ENCODE data around the gene GPI. TPM values are rescaled to one million over a fixed set of nuclear protein-coding genes. Genes with fewer than 3 reads are reported as not detected.

Gene GPI
- total RNA-seq, 2 donors from 2014 or later, result 181 to 183 TPM

DNA sequence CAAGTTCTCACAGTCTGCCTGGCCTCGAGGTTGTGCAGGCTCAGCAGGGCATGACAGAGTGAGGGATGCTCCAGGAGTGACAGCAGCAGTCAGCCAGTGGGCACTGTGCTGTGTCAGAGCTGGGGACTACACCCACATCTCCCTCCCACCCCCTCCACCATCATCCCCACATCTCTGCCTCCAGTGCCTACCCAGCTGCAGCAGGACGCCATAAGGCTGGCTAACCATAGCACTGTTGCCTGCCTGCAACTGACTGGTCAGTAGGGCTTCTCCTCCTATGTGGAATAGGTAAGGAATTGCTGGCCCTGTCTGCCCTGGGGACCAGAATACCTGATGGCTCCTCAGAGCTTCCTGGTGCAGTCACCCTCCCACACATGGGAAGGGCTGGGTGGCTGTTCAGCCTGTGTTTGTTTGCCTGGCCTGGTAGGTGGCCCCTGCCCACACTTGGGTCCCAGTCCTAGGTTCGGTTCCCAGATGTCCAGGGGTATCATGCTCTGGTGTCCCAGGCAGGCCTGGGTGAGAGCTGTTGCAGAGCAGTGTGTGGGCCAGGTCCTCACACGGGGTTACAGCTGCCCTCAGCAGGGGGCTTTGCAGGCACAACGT, 15.7 kb downstream of the GPI start:
- no peaks in the 10 kb centered on the region for H3K27me3 ChIP-seq (ENCODE audit: control insufficient read depth, insufficient read depth, low read length, poor library complexity, severe bottlenecking)
- DNase-seq, result no peak
- H3K27me3 Mint-ChIP-seq (ENCODE audit: insufficient read depth), result no peaks in the 10 kb centered on the region
- peaks cover 69% of the 10 kb centered on the region for H3K36me3 Mint-ChIP-seq (ENCODE audit: low read depth)
- H3K36me3 ChIP-seq (ENCODE audit: control insufficient read depth, insufficient read depth, low read length), result peaks cover 68% of the 10 kb centered on the region
- WGBS, 2 experiments (ENCODE audit: insufficient coverage in 1 of 2, insufficient read length in 1 of 2), result 93 to 94% methylated on average over 4 to 5 of the region's 5 CpGs
- no peak overlapping the region for H3K9ac ChIP-seq (ENCODE audit: extremely low read depth, low read length, poor library complexity, severe bottlenecking)
- H3K4me3 Mint-ChIP-seq, result no peak overlapping the region
- no peak overlapping the region for H3K27ac ChIP-seq (ENCODE audit: low read depth, low read length)
- no peak overlapping the region for H3K4me3 ChIP-seq (ENCODE audit: low read length)
- H3K27ac Mint-ChIP-seq, result no peak overlapping the region
- TF ChIP-seq, protein P1, sequence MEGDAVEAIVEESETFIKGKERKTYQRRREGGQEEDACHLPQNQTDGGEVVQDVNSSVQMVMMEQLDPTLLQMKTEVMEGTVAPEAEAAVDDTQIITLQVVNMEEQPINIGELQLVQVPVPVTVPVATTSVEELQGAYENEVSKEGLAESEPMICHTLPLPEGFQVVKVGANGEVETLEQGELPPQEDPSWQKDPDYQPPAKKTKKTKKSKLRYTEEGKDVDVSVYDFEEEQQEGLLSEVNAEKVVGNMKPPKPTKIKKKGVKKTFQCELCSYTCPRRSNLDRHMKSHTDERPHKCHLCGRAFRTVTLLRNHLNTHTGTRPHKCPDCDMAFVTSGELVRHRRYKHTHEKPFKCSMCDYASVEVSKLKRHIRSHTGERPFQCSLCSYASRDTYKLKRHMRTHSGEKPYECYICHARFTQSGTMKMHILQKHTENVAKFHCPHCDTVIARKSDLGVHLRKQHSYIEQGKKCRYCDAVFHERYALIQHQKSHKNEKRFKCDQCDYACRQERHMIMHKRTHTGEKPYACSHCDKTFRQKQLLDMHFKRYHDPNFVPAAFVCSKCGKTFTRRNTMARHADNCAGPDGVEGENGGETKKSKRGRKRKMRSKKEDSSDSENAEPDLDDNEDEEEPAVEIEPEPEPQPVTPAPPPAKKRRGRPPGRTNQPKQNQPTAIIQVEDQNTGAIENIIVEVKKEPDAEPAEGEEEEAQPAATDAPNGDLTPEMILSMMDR (conservative IDR thresholded peaks at IDR 0.05), result no peak
- H3K4me1 Mint-ChIP-seq, result no peaks in the 10 kb centered on the region
- no peaks in the 10 kb centered on the region for H3K9me3 ChIP-seq (ENCODE audit: control insufficient read depth, low read length)
- no peaks in the 10 kb centered on the region for H3K4me1 ChIP-seq (ENCODE audit: control insufficient read depth, insufficient read depth, low read length)
- no peaks in the 10 kb centered on the region for H3K9me3 Mint-ChIP-seq

DNA sequence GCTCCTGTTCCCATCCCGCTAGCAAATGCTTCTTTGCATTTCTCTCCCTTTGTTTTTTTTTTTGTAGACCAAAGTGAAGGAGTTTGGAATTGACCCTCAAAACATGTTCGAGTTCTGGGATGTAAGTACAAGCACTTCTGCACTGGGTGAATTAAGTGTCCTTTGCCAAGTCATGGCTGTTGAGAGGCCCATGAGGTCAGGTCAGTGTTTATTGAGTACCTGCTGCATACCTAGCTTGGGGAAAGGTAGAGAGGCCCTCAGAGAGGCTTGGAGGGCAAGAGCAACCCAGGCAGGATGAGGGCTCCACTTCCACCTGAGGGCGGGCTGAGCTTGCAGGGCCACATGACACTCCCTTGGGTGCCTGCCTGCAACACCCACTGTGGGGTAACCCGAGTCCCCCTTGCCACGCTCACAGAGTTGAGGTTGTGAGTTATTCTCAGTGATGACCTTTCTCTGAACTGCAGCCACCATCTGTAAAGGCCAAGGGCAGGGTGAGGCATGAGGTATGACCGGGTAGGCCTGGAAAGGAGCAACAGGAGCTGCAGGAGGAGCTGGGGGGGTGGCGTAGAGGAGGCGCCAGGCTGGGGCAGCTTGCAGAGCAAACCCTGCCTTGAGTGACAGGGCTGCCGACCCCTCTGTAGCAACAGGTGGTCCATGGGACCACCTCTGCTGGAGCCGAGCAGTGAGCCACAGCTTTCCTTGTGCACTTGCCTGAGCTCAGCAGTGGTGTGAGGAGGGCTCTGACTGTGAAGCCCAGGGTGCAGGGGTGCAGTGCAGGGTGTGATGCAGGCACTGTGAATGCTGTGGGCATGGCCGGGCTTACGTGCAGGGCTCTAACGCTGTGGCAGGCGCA, 16.6 kb downstream of the GPI start:
- H3K27ac Mint-ChIP-seq, result no peak overlapping the region
- no peak overlapping the region for H3K4me3 ChIP-seq (ENCODE audit: low read length)
- H3K9me3 ChIP-seq (ENCODE audit: control insufficient read depth, low read length), result no peaks in the 10 kb centered on the region
- WGBS, 2 experiments (ENCODE audit: insufficient coverage in 1 of 2, insufficient read length in 1 of 2), result 91 to 97% methylated on average over 5 to 14 of the region's 14 CpGs
- peaks cover 70% of the 10 kb centered on the region for H3K36me3 ChIP-seq (ENCODE audit: control insufficient read depth, insufficient read depth, low read length)
- no peak overlapping the region for H3K27ac ChIP-seq (ENCODE audit: low read depth, low read length)
- H3K36me3 Mint-ChIP-seq (ENCODE audit: low read depth), result peaks cover 75% of the 10 kb centered on the region
- DNase-seq, result no peak
- H3K4me1 Mint-ChIP-seq, result no peaks in the 10 kb centered on the region
- H3K9me3 Mint-ChIP-seq, result no peaks in the 10 kb centered on the region
- H3K4me1 ChIP-seq (ENCODE audit: control insufficient read depth, insufficient read depth, low read length), result no peaks in the 10 kb centered on the region
- H3K4me3 Mint-ChIP-seq, result no peak overlapping the region
- TF ChIP-seq, protein P1 (conservative IDR thresholded peaks at IDR 0.05), result no peak
- H3K27me3 ChIP-seq (ENCODE audit: control insufficient read depth, insufficient read depth, low read length, poor library complexity, severe bottlenecking), result no peaks in the 10 kb centered on the region
- H3K9ac ChIP-seq (ENCODE audit: extremely low read depth, low read length, poor library complexity, severe bottlenecking), result no peak overlapping the region
- no peaks in the 10 kb centered on the region for H3K27me3 Mint-ChIP-seq (ENCODE audit: insufficient read depth)

GRCh38 chr19:34382471-34382870, 17.5 kb downstream of the GPI start:
- Histone ChIP-seq H3K4me3 (ENCODE audit: low read length) (no peak overlapping the region), H3K4me1 (ENCODE audit: control insufficient read depth, insufficient read depth, low read length) (no peaks in the 10 kb centered on the region), H3K27me3 (ENCODE audit: control insufficient read depth, insufficient read depth, low read length, poor library complexity, severe bottlenecking) (no peaks in the 10 kb centered on the region), H3K27ac (ENCODE audit: low read depth, low read length) (no peak overlapping the region), H3K36me3 (ENCODE audit: control insufficient read depth, insufficient read depth, low read length) (peaks cover 76% of the 10 kb centered on the region), H3K9me3 (ENCODE audit: control insufficient read depth, low read length) (no peaks in the 10 kb centered on the region), H3K9ac (ENCODE audit: extremely low read depth, low read length, poor library complexity, severe bottlenecking) (no peak overlapping the region)
- DNase-seq, result no peak
- Mint-ChIP-seq H3K9me3 (no peaks in the 10 kb centered on the region), H3K36me3 (ENCODE audit: low read depth) (peaks cover 81% of the 10 kb centered on the region), H3K4me1 (no peaks in the 10 kb centered on the region), H3K4me3 (no peak overlapping the region), H3K27me3 (ENCODE audit: insufficient read depth) (no peaks in the 10 kb centered on the region), H3K27ac (no peak overlapping the region)
- TF ChIP-seq, protein P1 (conservative IDR thresholded peaks at IDR 0.05), result no peak
- 91 to 94% methylated on average over 4 of the region's 4 CpGs for WGBS, 2 experiments (ENCODE audit: insufficient coverage in 1 of 2, insufficient read length in 1 of 2)

Measured in endodermal cell (in vitro differentiated cells).